GM12801 (cell line): ENCODE data around the gene CARMIL1.

Source experiments
- CTCF ChIP-seq: IDR thresholded peaks from one replicate; pipeline ENCODE4 v1.5.1; 2011; ENCODE audit warnings: control low read depth; ENCODE audit not compliant: insufficient read length; ENCODE audit errors: extremely low read depth

Gene CARMIL1

DNA sequence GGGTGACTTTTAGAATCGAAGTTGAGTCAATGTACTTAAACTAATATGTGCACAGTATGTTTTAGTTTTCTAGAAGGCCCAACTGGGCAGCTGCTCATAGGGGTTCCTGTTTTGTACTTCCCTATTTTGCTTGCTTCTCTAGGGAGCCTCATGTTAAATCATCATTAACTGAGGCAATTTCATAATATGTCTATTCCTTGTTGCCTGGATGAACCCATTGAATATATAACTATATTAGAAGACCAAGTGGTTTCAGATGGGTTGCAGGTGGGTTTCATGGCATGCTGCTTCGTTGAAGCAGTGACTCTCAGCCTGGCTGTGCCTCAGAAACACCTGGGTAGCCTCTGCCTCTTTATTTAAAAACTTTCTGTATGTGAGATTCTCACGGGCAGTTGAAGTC, 22.2 kb downstream of the CARMIL1 start:
- TF ChIP-seq CTCF = no peak

DNA sequence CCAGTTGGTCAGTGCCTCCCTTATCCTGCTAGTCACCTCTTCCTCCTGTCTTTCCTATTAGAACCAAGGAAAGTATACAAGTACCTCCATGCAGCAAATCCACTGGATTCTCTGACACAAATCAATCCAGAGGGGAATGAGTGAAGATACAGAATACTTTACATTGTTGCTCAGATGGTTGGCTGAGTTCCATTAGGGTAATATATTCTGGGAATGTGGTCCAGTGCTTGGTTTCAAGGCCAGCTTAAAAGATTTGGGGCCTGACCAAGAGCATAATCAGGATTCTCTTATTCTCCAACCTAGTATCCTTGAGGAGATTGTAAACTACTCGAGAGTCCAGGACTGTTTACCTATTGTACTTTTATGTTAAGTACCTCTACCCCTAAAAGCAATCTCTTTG, 23.0 kb downstream of the CARMIL1 start:
- no peak for TF ChIP-seq CTCF

- TF ChIP-seq CTCF = no peak
Measured at GRCh38 chr6:25302677-25303128, 23.5 kb downstream of the CARMIL1 start.

GRCh38 chr6:25303254-25303653, 24.1 kb downstream of the CARMIL1 start:
- no peak for TF ChIP-seq CTCF

DNA sequence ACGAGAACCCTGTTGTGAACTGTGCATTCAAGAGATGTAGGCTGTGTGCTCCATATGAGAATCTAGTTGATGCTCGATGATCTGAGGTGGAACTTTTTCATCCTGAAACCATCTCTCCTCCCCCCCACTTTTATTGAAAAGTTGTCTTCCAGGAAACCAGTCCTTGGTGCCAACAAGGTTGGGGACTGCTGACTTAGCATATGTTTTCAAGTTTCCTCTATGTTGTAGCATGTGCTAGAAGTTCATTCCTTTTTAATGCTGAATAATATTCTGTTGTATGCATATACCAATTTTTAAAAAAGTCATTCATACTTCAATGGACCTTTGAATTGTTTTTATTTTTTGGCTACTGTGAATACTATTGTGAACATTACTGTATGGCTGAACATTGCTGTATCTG, 27.2 kb downstream of the CARMIL1 start:
- no peak for TF ChIP-seq CTCF

DNA sequence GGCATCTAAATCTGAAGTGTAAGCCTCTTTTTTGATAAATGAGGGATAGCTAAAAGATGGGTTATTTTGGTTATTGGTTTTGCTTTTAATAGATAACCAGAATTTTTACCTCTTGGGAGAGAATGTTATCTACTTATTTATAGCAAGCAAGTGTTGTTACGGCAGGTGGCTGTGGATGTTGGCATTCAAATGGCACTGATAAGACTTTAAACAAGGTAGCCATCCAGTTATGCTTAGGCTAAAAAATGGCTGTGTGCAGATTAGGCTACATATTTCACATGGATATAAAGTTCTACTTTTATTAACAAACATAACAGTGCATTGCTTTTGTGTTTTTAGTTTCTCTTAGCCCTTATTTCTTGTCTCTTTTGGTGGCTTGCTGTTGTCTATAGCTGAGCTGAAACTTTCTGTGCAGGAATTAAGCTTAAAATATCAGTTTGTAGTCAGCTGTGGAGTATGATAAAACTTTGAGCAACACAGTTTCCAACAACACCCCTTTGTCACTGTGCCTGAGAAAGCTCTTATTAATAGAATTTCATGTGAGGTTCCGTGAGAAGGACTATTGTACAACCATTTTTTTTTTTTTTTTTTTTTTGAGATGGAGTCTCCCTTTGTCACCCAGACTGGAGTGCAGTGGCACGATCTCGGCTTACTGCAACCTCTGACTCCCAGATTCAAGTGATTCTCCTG, 28.8 kb downstream of the CARMIL1 start:
- TF ChIP-seq CTCF = no peak

DNA sequence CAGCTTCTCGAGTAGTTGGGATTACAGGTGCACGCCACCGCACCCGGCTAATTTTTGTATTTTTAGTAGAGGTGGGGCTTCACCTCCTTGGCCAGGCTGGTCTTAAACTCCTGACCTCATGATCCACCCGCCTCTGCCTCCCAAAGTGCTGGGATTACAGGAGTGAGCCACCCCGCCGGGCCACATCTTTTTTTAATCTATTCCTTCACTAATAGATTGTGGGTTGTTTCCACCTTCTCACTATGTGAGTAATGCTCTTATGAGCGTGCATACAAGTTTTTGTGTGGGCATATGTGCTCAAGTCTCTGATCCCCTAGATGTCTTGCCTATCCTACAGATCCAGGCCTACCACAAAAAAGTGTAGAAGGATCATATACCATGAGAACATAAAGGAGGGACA, 30.7 kb downstream of the CARMIL1 start:
- no peak for TF ChIP-seq CTCF
